ENCODE results near the gene GEMIN2.
"Not testable (repeated sequence)": the region's sequence is repeated elsewhere in the genome, so short reads cannot be mapped to it uniquely, and the experiment has no call there.

Gene GEMIN2

GRCh38 chr14:39087493-39087892, 26.6 kb upstream of the GEMIN2 start:
- H3K4me3 ChIP-seq (ENCODE audit: low read depth, low read length) = no peak overlapping the region
- no peak for TF ChIP-seq CTCF (IDR thresholded peaks at IDR 0.05; ENCODE audit: control insufficient read depth, extremely low read depth, insufficient read depth)
- no peak for DNase-seq (ENCODE audit: low read depth)

- H3K4me3 ChIP-seq (ENCODE audit: low read depth, low read length) = no peak overlapping the region
- DNase-seq (ENCODE audit: low read depth) = no peak
- no peak for TF ChIP-seq CTCF (IDR thresholded peaks at IDR 0.05; ENCODE audit: control insufficient read depth, extremely low read depth, insufficient read depth)
Observed at GRCh38 chr14:39090548-39091111, 23.5 kb upstream of the GEMIN2 start.

GRCh38 chr14:39091716-39092115, 22.4 kb upstream of the GEMIN2 start:
- no peak for DNase-seq (ENCODE audit: low read depth)
- TF ChIP-seq CTCF (IDR thresholded peaks at IDR 0.05; ENCODE audit: control insufficient read depth, extremely low read depth, insufficient read depth) = no peak
- no peak overlapping the region for H3K4me3 ChIP-seq (ENCODE audit: low read depth, low read length)

- TF ChIP-seq CTCF (IDR thresholded peaks at IDR 0.05; ENCODE audit: control insufficient read depth, extremely low read depth, insufficient read depth) = no peak
- DNase-seq (ENCODE audit: low read depth) = no peak
- no peak overlapping the region for H3K4me3 ChIP-seq (ENCODE audit: low read depth, low read length)
Observed at GRCh38 chr14:39094515-39094914, 19.6 kb upstream of the GEMIN2 start.

- DNase-seq (ENCODE audit: low read depth) = no peak
- TF ChIP-seq CTCF (IDR thresholded peaks at IDR 0.05; ENCODE audit: control insufficient read depth, extremely low read depth, insufficient read depth) = no peak
- no peak overlapping the region for H3K4me3 ChIP-seq (ENCODE audit: low read depth, low read length)
Observed at GRCh38 chr14:39097159-39097558, 17.0 kb upstream of the GEMIN2 start.

- not testable (repeated sequence) for DNase-seq (ENCODE audit: low read depth); H3K4me3 ChIP-seq (ENCODE audit: low read depth, low read length)
Observed at GRCh38 chr14:39099215-39099614, 14.9 kb upstream of the GEMIN2 start.

- H3K4me3 ChIP-seq (ENCODE audit: low read depth, low read length) = no peak overlapping the region
- no peak for DNase-seq (ENCODE audit: low read depth)
- TF ChIP-seq CTCF (IDR thresholded peaks at IDR 0.05; ENCODE audit: control insufficient read depth, extremely low read depth, insufficient read depth) = no peak
Observed at GRCh38 chr14:39099748-39100147, 14.4 kb upstream of the GEMIN2 start.

Data from LNCaP clone FGC (cell line).